DMS 273 (cell line): ENCODE measurements around the gene DGCR2.
"Not testable (repeated sequence)": the region's sequence is repeated elsewhere in the genome, so short reads cannot be mapped to it uniquely, and the experiment has no call there.

Source experiments
- DNase-seq: peaks from one replicate; lab custom pipeline; 2025; ENCODE audit not compliant: unreplicated experiment; lab: John Stamatoyannopoulos, UW

Gene DGCR2

GRCh38 chr22:19043121-19044085 is 78.8 kb downstream of the DGCR2 start:
- DNase-seq, result no peak

- no peak for DNase-seq
Measured at GRCh38 chr22:19042285-19043120, 79.7 kb downstream of the DGCR2 start.

GRCh38 chr22:19041704-19042074 is 80.5 kb downstream of the DGCR2 start:
- no peak for DNase-seq

- no peak for DNase-seq
Measured at GRCh38 chr22:19040888-19041703, 81.1 kb downstream of the DGCR2 start.

- no peak for DNase-seq
Measured at GRCh38 chr22:19040391-19040861, 81.8 kb downstream of the DGCR2 start.

GRCh38 chr22:19039796-19040280 is 82.4 kb downstream of the DGCR2 start:
- no peak for DNase-seq

- DNase-seq, result no peak
Measured at GRCh38 chr22:19039448-19039780, 82.8 kb downstream of the DGCR2 start.

- DNase-seq, result no peak
Measured at GRCh38 chr22:19038728-19039447, 83.3 kb downstream of the DGCR2 start.

- DNase-seq, result no peak
Measured at GRCh38 chr22:19038164-19038546, 84.1 kb downstream of the DGCR2 start.

- no peak for DNase-seq
Measured at GRCh38 chr22:19037282-19038163, 84.7 kb downstream of the DGCR2 start.

GRCh38 chr22:19036523-19037273 is 85.5 kb downstream of the DGCR2 start:
- peak; percentile 43 for DNase-seq

- DNase-seq, result no peak
Measured at GRCh38 chr22:19036229-19036522, 86.0 kb downstream of the DGCR2 start.

GRCh38 chr22:19035474-19036228 is 86.6 kb downstream of the DGCR2 start:
- DNase-seq, result peak; percentile 91

- DNase-seq, result not testable (repeated sequence)
Measured at GRCh38 chr22:19035126-19035473, 87.1 kb downstream of the DGCR2 start.

GRCh38 chr22:19034724-19035120 is 87.5 kb downstream of the DGCR2 start:
- not testable (repeated sequence) for DNase-seq

- not testable (repeated sequence) for DNase-seq
Measured at GRCh38 chr22:19034031-19034723, 88.0 kb downstream of the DGCR2 start.

GRCh38 chr22:19033568-19033905 is 88.7 kb downstream of the DGCR2 start:
- DNase-seq, result not testable (repeated sequence)
